ENCODE data around the gene SLC39A3.

Gene SLC39A3

DNA sequence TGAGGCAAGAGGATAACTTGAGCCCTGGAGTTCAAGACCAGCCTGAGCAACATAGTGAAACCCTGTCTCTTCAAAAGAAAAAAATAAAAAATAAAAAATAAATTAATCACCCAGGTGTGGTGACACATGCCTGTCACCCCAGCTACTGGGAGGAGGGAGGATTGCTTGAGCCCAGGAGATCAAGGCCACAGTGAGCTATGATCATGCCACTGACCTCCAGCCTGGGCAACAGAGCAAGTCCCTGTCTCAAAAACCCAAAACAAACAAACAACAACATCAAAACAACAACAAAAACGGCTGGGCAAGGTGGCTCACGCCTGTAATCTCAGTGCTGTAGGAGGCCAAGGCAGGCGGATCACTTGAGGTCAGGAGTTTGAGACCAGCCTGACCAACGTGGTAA, 4.3 kb upstream of the SLC39A3 start:
- no peak for DNase-seq

DNA sequence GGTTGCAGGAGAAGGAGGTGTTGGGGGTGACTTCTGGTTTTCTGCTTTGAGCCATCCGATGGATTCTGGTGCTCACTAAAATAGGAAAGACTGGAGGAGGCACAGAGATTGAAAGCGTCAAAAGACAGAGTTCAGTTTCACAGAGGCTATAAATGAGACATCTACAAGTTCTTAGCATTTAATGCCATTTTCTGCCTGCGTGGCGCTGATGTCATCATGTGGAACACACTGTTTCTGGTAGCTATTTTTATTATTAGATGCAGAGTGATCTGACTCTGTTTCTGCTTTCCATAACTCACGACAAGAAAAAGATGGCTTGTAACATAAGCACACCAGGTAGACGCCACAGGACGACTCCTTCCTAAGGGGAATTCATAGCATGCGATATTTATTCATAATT, 3.3 kb upstream of the SLC39A3 start:
- no peak for DNase-seq

DNA sequence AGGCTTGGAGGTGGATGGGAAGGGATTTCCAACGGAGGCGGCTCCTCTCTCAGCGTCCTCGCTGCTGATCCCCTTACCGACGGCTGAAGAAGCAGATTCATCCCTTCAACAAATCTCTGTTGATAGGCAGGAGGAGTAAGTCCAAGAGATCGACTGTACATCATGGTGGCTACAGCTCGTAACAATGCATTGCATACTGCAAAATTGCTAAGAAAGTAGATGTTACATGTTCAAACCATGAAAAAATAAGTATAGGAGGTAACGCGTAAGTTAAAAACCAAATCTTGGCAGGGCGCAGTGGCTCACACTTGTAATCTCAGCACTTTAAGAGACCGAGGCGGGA, 468 bp upstream of the SLC39A3 start:
- DNase-seq = no peak

DNA sequence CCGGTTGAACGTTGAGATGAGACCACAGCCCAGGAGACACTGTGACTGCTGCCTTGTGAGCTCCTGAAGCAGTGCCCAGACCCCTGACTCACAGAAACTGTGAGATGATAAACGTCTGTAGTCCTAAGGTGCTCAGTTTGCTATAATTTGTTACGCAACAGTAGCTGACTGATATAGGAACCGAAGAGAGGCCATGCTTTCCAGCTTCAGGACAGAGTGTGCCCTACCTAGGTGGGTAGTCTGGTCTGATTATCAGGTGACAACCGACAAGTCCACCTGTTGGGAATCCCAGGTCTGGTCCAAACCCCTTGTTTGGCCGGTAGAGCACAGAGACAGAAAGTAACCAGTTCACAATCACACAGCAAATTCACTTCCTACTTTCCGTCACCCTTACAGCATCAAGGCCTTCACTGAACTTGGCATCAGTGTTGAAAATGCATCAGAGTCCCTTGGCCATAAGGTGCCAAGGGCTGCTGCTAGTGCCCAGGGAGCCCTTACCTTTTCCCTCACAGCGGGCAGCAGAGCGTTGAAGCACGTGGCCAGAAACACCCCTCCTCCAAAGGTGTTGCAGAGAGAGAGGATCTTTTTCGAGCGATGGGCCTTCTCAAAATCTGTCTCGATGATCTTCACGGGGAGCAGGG, 3.1 kb downstream of the SLC39A3 start:
- no peak for DNase-seq

DNA sequence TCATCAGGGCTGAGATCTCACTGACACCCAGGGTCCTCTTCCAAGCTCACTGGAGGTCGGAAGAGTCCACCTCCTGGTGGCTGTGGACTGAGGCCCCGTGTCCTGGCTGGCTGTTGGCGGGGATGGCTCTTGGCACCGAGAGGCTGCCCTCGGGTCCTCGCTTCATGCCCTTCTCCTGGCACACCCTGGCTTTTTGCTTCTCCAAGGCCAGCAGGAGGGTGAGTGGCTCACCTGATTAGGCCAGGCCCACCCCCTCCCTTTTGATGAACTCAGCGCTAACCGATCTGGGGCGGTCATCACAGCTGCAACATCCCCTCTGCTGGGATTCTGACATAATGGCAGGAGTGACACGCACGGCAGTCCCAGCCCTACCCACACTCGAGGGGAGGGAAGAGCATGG, 4.4 kb downstream of the SLC39A3 start:
- DNase-seq = no peak

- DNase-seq = no peak
These were observed 5.1 kb downstream of the SLC39A3 start for GRCh38 chr19:2734589-2735288.

DNA sequence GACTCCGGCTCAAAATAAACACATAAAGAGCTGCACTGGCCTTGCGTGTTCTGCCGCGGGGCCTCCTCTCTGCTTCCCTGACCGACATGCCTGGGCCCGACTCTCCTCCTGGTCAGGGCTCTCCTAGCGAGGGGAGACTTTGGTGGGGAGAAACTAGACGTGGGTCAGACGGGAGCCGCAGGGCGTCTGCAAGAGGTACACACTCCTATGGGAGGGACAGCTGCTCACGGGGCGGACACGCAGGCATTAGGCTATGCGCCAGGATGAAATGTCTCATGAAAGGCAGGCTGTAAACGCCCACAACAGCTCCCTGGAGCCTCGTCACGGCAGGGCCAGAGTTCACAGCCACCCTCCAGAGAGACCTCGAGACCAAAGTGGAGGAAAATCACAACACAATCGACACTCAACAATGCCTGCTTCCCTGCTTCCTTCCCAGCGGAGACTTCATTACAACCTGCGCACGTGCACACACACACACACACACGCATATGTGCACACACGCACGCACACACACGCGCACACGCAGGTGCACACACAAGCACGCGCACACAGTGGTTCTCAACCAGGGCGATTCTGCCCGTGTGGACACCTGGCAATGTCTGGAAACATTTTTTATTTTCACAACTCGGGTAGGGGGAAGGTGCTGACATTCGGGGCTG, 5.8 kb downstream of the SLC39A3 start:
- no peak for DNase-seq

GRCh38 chr19:2732883-2733282, 6.9 kb downstream of the SLC39A3 start:
- DNase-seq = no peak

DNA sequence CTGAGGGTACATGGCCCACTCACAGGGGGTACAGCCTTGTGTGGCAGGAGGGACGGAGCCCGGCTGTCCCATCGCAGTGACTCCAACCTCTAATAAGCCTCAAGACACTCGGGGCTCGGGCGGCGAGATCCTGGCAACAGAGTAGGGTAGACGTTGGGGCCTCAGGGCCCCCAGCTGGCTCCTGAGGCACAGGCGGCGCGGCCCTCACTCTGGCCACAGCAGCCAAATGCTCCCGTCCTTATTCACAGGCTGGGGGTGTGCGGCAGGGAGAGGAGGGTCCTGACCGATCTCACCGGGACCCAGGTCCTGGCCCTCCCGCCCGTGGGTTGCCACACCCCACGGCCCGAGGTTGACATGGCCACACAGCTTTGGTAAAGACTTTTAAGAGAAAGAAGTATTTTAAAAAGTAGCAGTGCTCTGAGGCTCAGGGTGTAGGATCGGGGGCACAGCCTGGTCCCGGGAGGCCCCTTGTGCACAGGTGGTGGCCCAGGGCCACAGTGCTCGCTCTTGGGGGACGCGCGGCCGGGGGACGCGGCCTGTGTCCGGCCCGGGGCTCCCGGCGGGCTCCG, 7.6 kb downstream of the SLC39A3 start:
- no peak for DNase-seq

DNA sequence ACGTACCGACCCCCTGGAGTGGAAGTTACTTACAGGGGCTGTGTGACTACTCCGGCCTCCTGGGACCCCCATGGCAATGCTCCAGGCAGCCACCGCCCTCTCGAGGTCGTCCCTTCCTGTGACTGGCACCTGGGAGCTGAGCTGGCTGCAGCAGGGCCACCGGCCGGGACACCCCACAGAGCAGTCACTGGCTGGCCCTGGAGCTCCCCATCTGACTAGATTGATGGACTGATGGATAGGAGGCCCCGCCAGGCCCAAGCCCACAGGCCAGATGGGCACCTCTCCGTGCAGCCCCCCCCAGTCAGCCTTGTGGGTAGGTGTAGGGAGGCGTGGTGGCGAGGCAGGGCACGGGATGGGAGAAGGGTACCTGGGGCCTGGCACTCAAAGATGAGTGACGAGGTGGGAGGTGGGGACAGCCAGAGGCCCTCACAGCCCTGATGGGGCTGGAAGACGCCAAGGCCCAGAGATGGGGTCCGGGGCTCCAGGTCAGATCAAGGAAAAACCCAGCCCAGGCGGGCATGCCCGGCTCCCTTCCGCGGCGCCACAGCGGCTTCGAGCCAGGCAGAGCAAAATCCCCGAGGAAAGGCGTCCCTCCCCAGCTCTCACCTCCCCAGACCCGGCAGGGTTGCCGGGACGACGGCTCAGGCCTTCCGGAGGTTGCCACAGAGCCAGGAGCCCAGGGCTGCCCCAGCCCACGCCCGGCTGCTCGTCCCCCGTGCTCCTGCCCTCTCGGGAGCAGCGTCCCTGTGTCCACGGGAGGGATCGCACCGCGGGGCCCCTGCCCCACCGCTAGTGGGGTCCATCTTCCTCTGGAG, 8.4 kb downstream of the SLC39A3 start:
- no peak for DNase-seq

DNA sequence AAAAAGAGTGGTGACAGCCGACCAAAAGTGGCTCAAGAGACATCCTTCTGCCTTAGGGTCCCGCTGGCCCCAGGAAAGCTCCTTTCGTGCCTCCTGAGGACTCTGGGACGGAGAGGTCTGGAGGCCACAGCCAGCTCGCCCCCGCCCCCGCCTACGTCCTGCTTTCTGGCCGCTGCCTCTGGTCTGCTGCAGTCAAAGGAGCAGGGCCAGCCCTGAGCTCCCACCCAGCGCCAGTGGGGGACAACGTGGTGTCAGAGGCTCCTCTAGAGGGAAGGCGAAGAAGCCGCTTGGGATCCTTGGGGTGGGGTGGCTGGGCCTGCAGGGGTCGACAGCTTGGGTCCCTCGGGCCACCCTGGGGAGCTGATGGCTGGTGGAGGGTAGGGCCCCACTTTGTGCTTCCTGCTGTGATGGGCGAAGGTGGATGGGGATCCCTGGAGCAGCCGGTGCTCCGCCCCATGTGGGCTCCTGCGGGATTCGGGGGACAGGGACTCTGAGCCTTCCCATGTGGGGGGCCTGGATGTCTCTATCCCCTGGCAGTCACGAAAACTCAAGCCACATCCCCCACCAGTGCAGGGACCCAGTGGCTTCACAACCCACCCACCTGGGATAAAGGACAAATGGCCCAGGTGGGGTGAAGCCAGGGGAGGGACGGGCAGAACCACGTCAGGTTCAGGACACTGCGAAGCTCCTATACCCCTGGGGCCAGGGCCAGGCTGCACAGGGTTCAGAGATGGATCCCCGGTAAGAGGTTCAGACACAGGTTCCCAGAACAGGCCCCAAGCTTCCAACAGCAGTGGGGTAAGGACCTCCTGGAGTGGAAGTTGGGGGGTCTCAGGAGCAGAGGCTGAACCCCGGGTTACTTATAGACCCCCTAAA, 9.6 kb downstream of the SLC39A3 start:
- DNase-seq = no peak

GRCh38 chr19:2728783-2729387, 10.9 kb downstream of the SLC39A3 start:
- no peak for DNase-seq

DNA sequence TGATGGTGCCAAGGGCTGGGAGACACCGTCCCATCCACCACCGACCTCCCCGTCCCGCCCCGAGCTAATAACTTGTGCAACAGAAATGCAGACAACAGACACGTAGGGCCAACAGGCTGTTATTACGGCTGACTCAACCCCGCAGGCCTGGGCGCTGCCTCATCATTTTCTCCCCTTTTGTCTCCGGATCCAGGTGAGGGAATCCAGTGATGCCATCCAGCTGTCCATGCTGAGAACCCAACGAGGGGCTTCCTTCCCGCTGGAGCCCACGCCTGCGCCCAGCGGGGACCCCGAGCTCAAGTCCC, 12.2 kb downstream of the SLC39A3 start:
- no peak for DNase-seq

DNA sequence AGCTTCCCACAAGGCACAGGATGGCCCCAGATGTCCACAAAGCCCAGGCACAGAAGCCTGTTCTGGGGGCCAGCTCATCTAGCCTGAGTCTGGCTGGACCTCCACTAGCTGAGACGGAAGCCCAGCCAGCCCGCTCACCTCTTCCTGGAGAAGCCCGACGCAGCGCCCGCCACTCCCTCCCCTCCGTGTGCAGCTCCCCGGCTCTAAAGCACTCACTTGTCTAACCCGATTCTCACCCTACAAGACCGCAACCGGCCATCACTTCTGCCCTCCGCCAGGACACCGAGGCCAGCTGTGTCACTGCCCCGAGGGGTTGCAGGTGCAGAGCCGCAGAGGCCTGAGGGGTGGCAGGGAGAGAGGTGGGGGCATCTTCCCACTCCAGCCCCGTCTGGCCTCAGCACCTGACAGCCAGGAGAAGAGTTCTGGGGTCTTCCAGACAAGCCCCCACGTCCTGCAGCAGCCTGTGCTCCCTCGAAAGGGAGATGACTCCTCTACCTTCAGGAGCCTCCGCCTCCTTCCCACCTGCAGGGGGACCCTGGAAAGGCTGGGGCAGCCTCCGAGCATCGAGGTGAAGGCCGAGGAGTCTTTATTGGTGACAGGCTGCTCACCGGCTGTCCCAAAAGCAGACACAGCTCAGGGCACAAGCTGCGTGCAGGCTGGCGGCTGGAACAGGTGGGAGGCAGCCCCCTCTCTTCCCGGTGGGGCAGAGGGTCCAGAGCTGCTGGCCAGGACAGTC, 12.7 kb downstream of the SLC39A3 start:
- DNase-seq = no peak

- no peak for DNase-seq
These were observed 13.5 kb downstream of the SLC39A3 start for GRCh38 chr19:2726160-2726855.

DNA sequence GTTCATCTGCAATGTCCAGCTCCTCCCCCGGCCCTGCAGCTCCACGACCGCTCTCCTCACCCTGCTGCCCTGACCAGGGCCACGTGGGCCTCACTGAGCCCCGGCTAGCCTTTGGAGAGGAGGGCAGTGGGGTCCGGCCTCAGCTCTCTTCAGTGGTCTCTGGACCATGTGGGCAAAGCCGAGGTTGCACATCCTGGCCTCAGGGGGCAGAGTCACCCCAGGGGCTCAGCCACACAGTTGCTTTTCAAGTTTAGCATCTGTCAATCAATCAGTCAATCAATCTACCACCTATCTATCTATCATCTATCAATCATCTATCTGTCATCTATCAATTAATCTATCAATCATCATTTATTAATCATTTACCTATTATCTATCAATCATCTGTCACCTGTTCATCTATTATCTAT, 15.7 kb downstream of the SLC39A3 start:
- no peak for DNase-seq

GRCh38 chr19:2723747-2724146, 16.1 kb downstream of the SLC39A3 start:
- DNase-seq = no peak

- DNase-seq = no peak
These were observed 16.5 kb downstream of the SLC39A3 start for GRCh38 chr19:2723345-2723715.

- DNase-seq = no peak
These were observed 17.1 kb downstream of the SLC39A3 start for GRCh38 chr19:2722541-2723344.

Data from AML-193 (cell line).